ENCODE results near the gene GALM. TPM values are rescaled to one million over a fixed set of nuclear protein-coding genes. Genes with fewer than 3 reads are reported as not detected.

GALM gene
- polyA plus RNA-seq, 2 of the 4 experiments (the other 2 are of a cell fraction) = 33.4 to 34.2 TPM

DNA sequence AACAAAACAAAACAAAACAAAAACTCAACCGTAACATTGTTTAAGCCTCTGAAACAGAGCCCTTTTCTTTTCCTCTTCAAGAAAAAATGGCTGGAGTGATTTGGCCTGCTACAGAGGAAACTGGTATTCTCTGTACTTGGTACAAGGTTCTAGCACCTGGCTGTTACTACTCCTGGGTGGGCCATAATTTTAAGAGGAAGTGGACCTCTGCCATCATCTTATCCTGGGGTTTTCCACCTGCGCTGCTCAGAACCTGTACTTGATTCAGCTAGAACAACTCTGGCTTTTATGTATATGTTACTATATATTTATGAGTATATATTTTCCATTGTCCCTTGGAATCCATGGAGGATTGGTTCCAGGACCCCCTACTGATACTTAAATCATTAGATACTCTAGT is 62.8 kb downstream of the GALM start (continued):
- TF ChIP-seq GATA3 (IDR thresholded peaks at IDR 0.05; ENCODE audit: borderline replicate concordance) = no peak

DNA sequence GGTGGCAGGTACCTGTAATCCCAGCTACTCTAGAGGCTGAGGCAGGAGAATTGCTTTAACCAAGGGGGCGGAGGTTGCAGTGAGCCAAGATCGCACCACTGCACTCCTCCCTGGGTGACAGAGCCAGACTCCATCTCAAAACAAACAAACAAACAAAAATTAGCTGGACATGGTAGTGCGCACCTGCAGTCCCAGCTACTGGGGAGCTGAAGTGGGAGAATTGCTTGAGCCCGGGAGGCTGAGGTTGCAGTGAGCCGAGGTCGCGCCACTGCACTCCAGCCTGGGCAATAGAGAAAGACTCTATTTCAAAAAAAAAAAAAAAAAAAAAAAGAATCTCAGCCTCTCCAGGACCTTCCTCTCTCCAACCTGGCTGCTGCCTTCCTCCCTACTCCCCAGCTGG is 65.2 kb downstream of the GALM start:
- no peak for ATAC-seq
- Histone ChIP-seq H3K9me3 (no peaks in the 10 kb centered on the region), H3K4me1 (no peaks in the 10 kb centered on the region), H3K4me3 (no peak overlapping the region), H3K27ac (no peak overlapping the region), H3K4me2 (no peak overlapping the region)
- ChIA-PET POLR2A (interaction anchor here (1.2 to 7.9 kb wide), 2 partner anchors 20 to 150 kb away, joined by 5 to 68 read pairs; partner anchors contain the start of gene SRSF7), CTCF (interaction anchor here (0.6 to 26.7 kb wide), 10 partner anchors 9 to 196 kb away, joined by 3 to 423 read pairs (median 4); partner anchors contain the start of gene HNRNPLL)
- no peak for FAIRE-seq
- WGBS (ENCODE audit: missing lambda C conversion rate) = 96% methylated on average over 7 of the region's 7 CpGs
- TF ChIP-seq CHD4 (IDR thresholded peaks at IDR 0.05; ENCODE audit: borderline replicate concordance) = no peak
- TF ChIP-seq, protein P1, sequence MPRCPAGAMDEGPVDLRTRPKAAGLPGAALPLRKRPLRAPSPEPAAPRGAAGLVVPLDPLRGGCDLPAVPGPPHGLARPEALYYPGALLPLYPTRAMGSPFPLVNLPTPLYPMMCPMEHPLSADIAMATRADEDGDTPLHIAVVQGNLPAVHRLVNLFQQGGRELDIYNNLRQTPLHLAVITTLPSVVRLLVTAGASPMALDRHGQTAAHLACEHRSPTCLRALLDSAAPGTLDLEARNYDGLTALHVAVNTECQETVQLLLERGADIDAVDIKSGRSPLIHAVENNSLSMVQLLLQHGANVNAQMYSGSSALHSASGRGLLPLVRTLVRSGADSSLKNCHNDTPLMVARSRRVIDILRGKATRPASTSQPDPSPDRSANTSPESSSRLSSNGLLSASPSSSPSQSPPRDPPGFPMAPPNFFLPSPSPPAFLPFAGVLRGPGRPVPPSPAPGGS (IDR thresholded peaks at IDR 0.05) = no peak
- TF ChIP-seq, protein P2, sequence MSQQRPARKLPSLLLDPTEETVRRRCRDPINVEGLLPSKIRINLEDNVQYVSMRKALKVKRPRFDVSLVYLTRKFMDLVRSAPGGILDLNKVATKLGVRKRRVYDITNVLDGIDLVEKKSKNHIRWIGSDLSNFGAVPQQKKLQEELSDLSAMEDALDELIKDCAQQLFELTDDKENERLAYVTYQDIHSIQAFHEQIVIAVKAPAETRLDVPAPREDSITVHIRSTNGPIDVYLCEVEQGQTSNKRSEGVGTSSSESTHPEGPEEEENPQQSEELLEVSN (IDR thresholded peaks at IDR 0.05; ENCODE audit: borderline replicate concordance, low read depth) = no peak
- no peak for TF ChIP-seq RCOR1 (IDR thresholded peaks at IDR 0.05; ENCODE audit: low read depth, low read length)
- no peak for TF ChIP-seq ZNF302 (CRISPR knock-in tag; IDR thresholded peaks at IDR 0.05)
- no peak for TF ChIP-seq MAZ (IDR thresholded peaks at IDR 0.05; ENCODE audit: borderline replicate concordance, low read depth, low read length)
- no peak for TF ChIP-seq TP53 (CRISPR knock-in tag; IDR thresholded peaks at IDR 0.05)
- TF ChIP-seq HOXA7 (CRISPR knock-in tag; IDR thresholded peaks at IDR 0.05) = no peak
- no peak for TF ChIP-seq NR3C1 (IDR thresholded peaks at IDR 0.05)
- TF ChIP-seq MAFK (IDR thresholded peaks at IDR 0.05; ENCODE audit: partially characterized antibody) = no peak
- TF ChIP-seq, protein P3, sequence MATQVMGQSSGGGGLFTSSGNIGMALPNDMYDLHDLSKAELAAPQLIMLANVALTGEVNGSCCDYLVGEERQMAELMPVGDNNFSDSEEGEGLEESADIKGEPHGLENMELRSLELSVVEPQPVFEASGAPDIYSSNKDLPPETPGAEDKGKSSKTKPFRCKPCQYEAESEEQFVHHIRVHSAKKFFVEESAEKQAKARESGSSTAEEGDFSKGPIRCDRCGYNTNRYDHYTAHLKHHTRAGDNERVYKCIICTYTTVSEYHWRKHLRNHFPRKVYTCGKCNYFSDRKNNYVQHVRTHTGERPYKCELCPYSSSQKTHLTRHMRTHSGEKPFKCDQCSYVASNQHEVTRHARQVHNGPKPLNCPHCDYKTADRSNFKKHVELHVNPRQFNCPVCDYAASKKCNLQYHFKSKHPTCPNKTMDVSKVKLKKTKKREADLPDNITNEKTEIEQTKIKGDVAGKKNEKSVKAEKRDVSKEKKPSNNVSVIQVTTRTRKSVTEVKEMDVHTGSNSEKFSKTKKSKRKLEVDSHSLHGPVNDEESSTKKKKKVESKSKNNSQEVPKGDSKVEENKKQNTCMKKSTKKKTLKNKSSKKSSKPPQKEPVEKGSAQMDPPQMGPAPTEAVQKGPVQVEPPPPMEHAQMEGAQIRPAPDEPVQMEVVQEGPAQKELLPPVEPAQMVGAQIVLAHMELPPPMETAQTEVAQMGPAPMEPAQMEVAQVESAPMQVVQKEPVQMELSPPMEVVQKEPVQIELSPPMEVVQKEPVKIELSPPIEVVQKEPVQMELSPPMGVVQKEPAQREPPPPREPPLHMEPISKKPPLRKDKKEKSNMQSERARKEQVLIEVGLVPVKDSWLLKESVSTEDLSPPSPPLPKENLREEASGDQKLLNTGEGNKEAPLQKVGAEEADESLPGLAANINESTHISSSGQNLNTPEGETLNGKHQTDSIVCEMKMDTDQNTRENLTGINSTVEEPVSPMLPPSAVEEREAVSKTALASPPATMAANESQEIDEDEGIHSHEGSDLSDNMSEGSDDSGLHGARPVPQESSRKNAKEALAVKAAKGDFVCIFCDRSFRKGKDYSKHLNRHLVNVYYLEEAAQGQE (IDR thresholded peaks at IDR 0.05) = no peak
- DNase-seq (ENCODE audit: low read depth in 1 of 2, low spot score in 1 of 2) = no peak

DNA sequence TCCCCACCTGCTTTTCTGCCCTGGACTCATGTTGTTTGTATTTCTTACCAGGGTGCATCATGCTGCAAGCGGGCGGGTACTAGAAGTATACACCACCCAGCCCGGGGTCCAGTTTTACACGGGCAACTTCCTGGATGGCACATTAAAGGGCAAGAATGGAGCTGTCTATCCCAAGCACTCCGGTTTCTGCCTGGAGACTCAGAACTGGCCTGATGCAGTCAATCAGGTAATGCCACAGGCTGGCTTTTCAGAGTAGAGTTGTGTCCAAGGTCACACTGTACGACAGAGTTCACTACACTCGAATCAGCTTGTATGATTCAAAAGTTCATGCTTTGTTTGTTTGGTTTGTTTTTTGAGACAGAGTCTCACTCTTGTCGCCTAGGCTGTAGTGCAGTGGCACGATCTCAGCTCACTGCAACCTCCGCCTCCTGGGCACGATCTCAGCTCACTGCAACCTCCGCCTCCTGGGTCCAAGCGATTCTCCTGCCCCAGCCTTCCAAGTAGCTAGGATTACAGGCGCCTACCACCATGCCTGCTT is 65.8 kb downstream of the GALM start:
- no peaks in the 10 kb centered on the region for H3K9me3 ChIP-seq
- WGBS (ENCODE audit: missing lambda C conversion rate) = 72% methylated on average over 14 of the region's 14 CpGs
- ChIA-PET POLR2A (interaction anchor here (1.2 to 7.9 kb wide), 2 partner anchors 19 to 150 kb away, joined by 5 to 68 read pairs; partner anchors contain the start of gene SRSF7), CTCF (interaction anchor here (0.6 to 26.7 kb wide), 11 partner anchors 9 to 417 kb away, joined by 3 to 423 read pairs (median 5); partner anchors contain the start of gene HNRNPLL)
- no peaks in the 10 kb centered on the region for H3K4me1 ChIP-seq
- no peak overlapping the region for H3K27ac ChIP-seq
- ATAC-seq (peak in 1 of 2 experiments; percentile 42; a peak in 4 of 6 replicates), FAIRE-seq (no peak), DNase-seq (ENCODE audit: low read depth in 1 of 2, low spot score in 1 of 2) (no peak)
- no peak overlapping the region for H3K4me3 ChIP-seq
- no peak overlapping the region for H3K4me2 ChIP-seq
- TF ChIP-seq, protein P4, sequence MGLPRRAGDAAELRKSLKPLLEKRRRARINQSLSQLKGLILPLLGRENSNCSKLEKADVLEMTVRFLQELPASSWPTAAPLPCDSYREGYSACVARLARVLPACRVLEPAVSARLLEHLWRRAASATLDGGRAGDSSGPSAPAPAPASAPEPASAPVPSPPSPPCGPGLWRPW (IDR thresholded peaks at IDR 0.05) = no peak
- no peak for TF ChIP-seq MAFK (IDR thresholded peaks at IDR 0.05; ENCODE audit: partially characterized antibody)
- TF ChIP-seq, protein P3 (IDR thresholded peaks at IDR 0.05) = no peak
- no peak for TF ChIP-seq ZSCAN20 (CRISPR knock-in tag; IDR thresholded peaks at IDR 0.05)
- no peak for TF ChIP-seq RFX5 (IDR thresholded peaks at IDR 0.05)
- no peak for TF ChIP-seq EHF (CRISPR knock-in tag; IDR thresholded peaks at IDR 0.05)
- TF ChIP-seq NFE2L2 (conservative IDR thresholded peaks at IDR 0.05; ENCODE audit: low read length) = no peak
- TF ChIP-seq CHD4 (IDR thresholded peaks at IDR 0.05; ENCODE audit: borderline replicate concordance) = no peak
- no peak for TF ChIP-seq SREBF2 (IDR thresholded peaks at IDR 0.05)
- TF ChIP-seq, protein P5, sequence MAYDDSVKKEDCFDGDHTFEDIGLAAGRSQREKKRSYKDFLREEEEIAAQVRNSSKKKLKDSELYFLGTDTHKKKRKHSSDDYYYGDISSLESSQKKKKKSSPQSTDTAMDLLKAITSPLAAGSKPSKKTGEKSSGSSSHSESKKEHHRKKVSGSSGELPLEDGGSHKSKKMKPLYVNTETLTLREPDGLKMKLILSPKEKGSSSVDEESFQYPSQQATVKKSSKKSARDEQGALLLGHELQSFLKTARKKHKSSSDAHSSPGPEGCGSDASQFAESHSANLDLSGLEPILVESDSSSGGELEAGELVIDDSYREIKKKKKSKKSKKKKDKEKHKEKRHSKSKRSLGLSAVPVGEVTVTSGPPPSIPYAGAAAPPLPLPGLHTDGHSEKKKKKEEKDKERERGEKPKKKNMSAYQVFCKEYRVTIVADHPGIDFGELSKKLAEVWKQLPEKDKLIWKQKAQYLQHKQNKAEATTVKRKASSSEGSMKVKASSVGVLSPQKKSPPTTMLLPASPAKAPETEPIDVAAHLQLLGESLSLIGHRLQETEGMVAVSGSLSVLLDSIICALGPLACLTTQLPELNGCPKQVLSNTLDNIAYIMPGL (CRISPR knock-in tag; IDR thresholded peaks at IDR 0.05; ENCODE audit: borderline replicate concordance) = no peak
- no peak for TF ChIP-seq MYC (IDR thresholded peaks at IDR 0.05; ENCODE audit: borderline replicate concordance, low read length)
- TF ChIP-seq RNF2 (IDR thresholded peaks at IDR 0.05; ENCODE audit: borderline replicate concordance, low read depth) = no peak
